OCI-LY3 (cell line): ENCODE data around the gene LRBA.

Experiments
- H2AFZ ChIP-seq: fragments of 200-600, 300-600 bp; shearing (Covaris generic); 2 replicates; pipeline ENCODE4 v1.6.0; 2014; ENCODE audit warnings: antibody characterized with exemption, low read depth, low read length
- H3K27ac ChIP-seq: fragments of 200-600, 300-600 bp; sonication (generic); 2 replicates; pipeline ENCODE4 v1.5.1; 2014; ENCODE audit warnings: mild to moderate bottlenecking, low read length, moderate library complexity, mixed read lengths
- H3K27me3 ChIP-seq: fragments of 200-600, 300-600 bp; sonication (generic); 2 replicates; pipeline ENCODE4 v1.6.1; 2014; ENCODE audit warnings: low read depth, low read length, mixed read lengths
- H3K36me3 ChIP-seq: fragments of 200-600, 300-600 bp; sonication (generic); replicated peaks from 2 replicates; pipeline ENCODE3; 2014; ENCODE audit warnings: low read depth, low read length, mixed read lengths
- H3K4me1 ChIP-seq: fragments of 300-600, 200-600 bp; sonication (generic); 2 replicates; pipeline ENCODE4 v1.6.1; 2014; ENCODE audit warnings: low read length, mixed read lengths
- H3K4me2 ChIP-seq: fragments of 200-600, 300-600 bp; sonication (generic); 2 replicates; pipeline ENCODE4 v1.6.1; 2014; ENCODE audit warnings: low read length, mixed read lengths
- H3K4me3 ChIP-seq: fragments of 300-600, 200-600 bp; sonication (generic); 2 replicates; pipeline ENCODE4 v1.5.1; 2014; ENCODE audit warnings: antibody characterized with exemption, mild to moderate bottlenecking, low read length, moderate library complexity
- H3K79me2 ChIP-seq: fragments of 300-600, 200-600 bp; shearing (Covaris generic); 2 replicates; pipeline ENCODE4 v1.6.1; 2014; ENCODE audit warnings: mild to moderate bottlenecking, low read length, mixed read lengths
- H3K9ac ChIP-seq: fragments of 300-600, 200-600 bp; shearing (Covaris generic); 2 replicates; pipeline ENCODE4 v1.6.0; 2014; ENCODE audit warnings: mild to moderate bottlenecking, low read length, moderate library complexity
- H3K9me3 ChIP-seq: fragments of 200-600, 300-600 bp; shearing (Covaris generic); 2 replicates; pipeline ENCODE4 v1.6.1; 2014; ENCODE audit warnings: low read length, mixed read lengths; ENCODE audit not compliant: insufficient read depth
- H4K20me1 ChIP-seq: fragments of 200-600, 300-600 bp; sonication (generic); 2 replicates; pipeline ENCODE4 v1.6.1; 2016; ENCODE audit warnings: low read length, mixed read lengths; ENCODE audit not compliant: insufficient read depth
- CTCF ChIP-seq: fragments of 200-600, 300-600 bp; sonication (generic); IDR thresholded peaks from 2 replicates; pipeline ENCODE4 v1.5.1; 2014; ENCODE audit warnings: antibody characterized with exemption, low read length, low read depth
- EZH2phosphoT487 ChIP-seq: fragments of 200-600 bp; shearing (Covaris generic); IDR thresholded peaks from 2 replicates; pipeline ENCODE4 v1.6.1; 2018; ENCODE audit warnings: antibody characterized with exemption, mixed run types, low read depth

LRBA gene

GRCh38 chr4:150278206-150278605 is 736.9 kb downstream of the LRBA start:
- H3K4me1 ChIP-seq, result no peaks in the 10 kb centered on the region
- no peak overlapping the region for H3K9ac ChIP-seq
- H3K36me3 ChIP-seq, result no peaks in the 10 kb centered on the region
- no peaks in the 10 kb centered on the region for H3K9me3 ChIP-seq
- no peak for TF ChIP-seq CTCF
- TF ChIP-seq EZH2phosphoT487, result no peak
- no peak overlapping the region for H3K27ac ChIP-seq
- no peak overlapping the region for H3K4me2 ChIP-seq
- no peaks in the 10 kb centered on the region for H3K79me2 ChIP-seq
- no peaks in the 10 kb centered on the region for H3K27me3 ChIP-seq
- H2AFZ ChIP-seq, result no peak overlapping the region
- H4K20me1 ChIP-seq, result no peaks in the 10 kb centered on the region
- no peak overlapping the region for H3K4me3 ChIP-seq

GRCh38 chr4:150268444-150268843 is 746.6 kb downstream of the LRBA start:
- Histone ChIP-seq H3K4me3 (no peak overlapping the region), H4K20me1 (no peaks in the 10 kb centered on the region), H3K27ac (no peak overlapping the region), H3K4me1 (no peaks in the 10 kb centered on the region), H2AFZ (no peak overlapping the region), H3K4me2 (no peak overlapping the region), H3K27me3 (no peaks in the 10 kb centered on the region), H3K36me3 (no peaks in the 10 kb centered on the region), H3K9ac (no peak overlapping the region), H3K79me2 (no peaks in the 10 kb centered on the region), H3K9me3 (no peaks in the 10 kb centered on the region)
- no peak for TF ChIP-seq CTCF
- TF ChIP-seq EZH2phosphoT487, result no peak

- H2AFZ ChIP-seq, result no peak overlapping the region
- no peak overlapping the region for H3K4me2 ChIP-seq
- no peak overlapping the region for H3K27ac ChIP-seq
- H3K79me2 ChIP-seq, result no peaks in the 10 kb centered on the region
- no peak overlapping the region for H3K9ac ChIP-seq
- H4K20me1 ChIP-seq, result no peaks in the 10 kb centered on the region
- no peak overlapping the region for H3K4me3 ChIP-seq
- H3K4me1 ChIP-seq, result no peaks in the 10 kb centered on the region
- no peak for TF ChIP-seq CTCF
- no peak for TF ChIP-seq EZH2phosphoT487
- H3K9me3 ChIP-seq, result no peaks in the 10 kb centered on the region
- H3K36me3 ChIP-seq, result no peaks in the 10 kb centered on the region
- no peaks in the 10 kb centered on the region for H3K27me3 ChIP-seq
Measured at GRCh38 chr4:150265806-150266205, 749.3 kb downstream of the LRBA start.

- no peak overlapping the region for H3K27ac ChIP-seq
- H3K79me2 ChIP-seq, result no peaks in the 10 kb centered on the region
- TF ChIP-seq EZH2phosphoT487, result no peak
- TF ChIP-seq CTCF, result no peak
- H3K9ac ChIP-seq, result no peak overlapping the region
- H3K4me2 ChIP-seq, result no peak overlapping the region
- no peak overlapping the region for H2AFZ ChIP-seq
- H3K36me3 ChIP-seq, result no peaks in the 10 kb centered on the region
- no peaks in the 10 kb centered on the region for H3K9me3 ChIP-seq
- no peak overlapping the region for H3K4me3 ChIP-seq
- H3K4me1 ChIP-seq, result no peaks in the 10 kb centered on the region
- no peaks in the 10 kb centered on the region for H4K20me1 ChIP-seq
- H3K27me3 ChIP-seq, result no peaks in the 10 kb centered on the region
Measured at GRCh38 chr4:150264595-150265161, 750.4 kb downstream of the LRBA start.
